Loucy (cell line): ENCODE measurements around the gene CAMTA1.

Experiments used
- H2AFZ ChIP-seq: fragments of 200-600 bp; sonication (generic); 2 replicates; pipeline ENCODE4 v1.6.0; 2016; ENCODE audit warnings: antibody characterized with exemption, mild to moderate bottlenecking, low read length, moderate library complexity
- H3F3A ChIP-seq: fragments of 200-600 bp; 2 replicates; pipeline ENCODE4 v1.6.0; 2016; ENCODE audit warnings: antibody characterized with exemption, low read depth, mild to moderate bottlenecking
- H3K27me3 ChIP-seq: fragments of 200-600 bp; sonication (generic); 2 replicates; pipeline ENCODE4 v1.6.1; 2014; ENCODE audit warnings: low read length, mild to moderate bottlenecking; ENCODE audit not compliant: insufficient read depth, poor library complexity, severe bottlenecking
- H3K36me3 ChIP-seq: fragments of 200-600 bp; sonication (generic); 2 replicates; pipeline ENCODE4 v1.6.1; 2016; ENCODE audit warnings: low read length; ENCODE audit not compliant: insufficient read depth
- H3K4me1 ChIP-seq: fragments of 200-600 bp; sonication (generic); 2 replicates; pipeline ENCODE4 v1.5.1; 2014; ENCODE audit warnings: low read length, mild to moderate bottlenecking; ENCODE audit not compliant: insufficient read depth, poor library complexity, severe bottlenecking
- H3K4me2 ChIP-seq: fragments of 200-600 bp; sonication (generic); 2 replicates; pipeline ENCODE4 v1.6.0; 2014; ENCODE audit warnings: antibody characterized with exemption, low read length, low read depth, mild to moderate bottlenecking; ENCODE audit not compliant: poor library complexity, severe bottlenecking
- H3K4me3 ChIP-seq: fragments of 200-600 bp; sonication (generic); 2 replicates; pipeline ENCODE4 v1.5.1; 2014; ENCODE audit warnings: low read length, mild to moderate bottlenecking, mixed read lengths; ENCODE audit not compliant: poor library complexity, severe bottlenecking
- H3K79me2 ChIP-seq: fragments of 200-600 bp; sonication (generic); 2 replicates; pipeline ENCODE4 v1.6.1; 2014; ENCODE audit warnings: low read length; ENCODE audit not compliant: insufficient read depth
- H3K9ac ChIP-seq: fragments of 200-600 bp; sonication (generic); 2 replicates; pipeline ENCODE4 v1.6.0; 2014; ENCODE audit warnings: mild to moderate bottlenecking, low read depth, low read length, moderate library complexity; ENCODE audit not compliant: poor library complexity, severe bottlenecking
- H3K9me2 ChIP-seq: fragments of 200-600 bp; sonication (generic); replicated peaks from 2 replicates; pipeline ENCODE4 v1.6.1; 2016; ENCODE audit warnings: low read depth, low read length, mixed read lengths
- H3K9me3 ChIP-seq: fragments of 200-600 bp; sonication (generic); 2 replicates; pipeline ENCODE4 v1.6.1; 2014; ENCODE audit warnings: mild to moderate bottlenecking, antibody characterized with exemption, low read length, low read depth; ENCODE audit not compliant: insufficient read depth
- H4K20me1 ChIP-seq: fragments of 200-600 bp; sonication (generic); 2 replicates; pipeline ENCODE4 v1.6.0; 2014; ENCODE audit warnings: antibody characterized with exemption, low read length, mild to moderate bottlenecking; ENCODE audit not compliant: insufficient read depth, poor library complexity, severe bottlenecking
- EZH2phosphoT487 ChIP-seq: fragments of 200-600 bp; IDR thresholded peaks from 2 replicates; pipeline ENCODE4 v1.6.1; 2018; ENCODE audit warnings: antibody characterized with exemption, mild to moderate bottlenecking, moderate library complexity, borderline replicate concordance
- TF ChIP-seq, protein P1 (sequence below): fragments of 200-600 bp; sonication (generic); conservative IDR thresholded peaks from 2 replicates; pipeline ENCODE4 v1.5.1; 2014; ENCODE audit warnings: mild to moderate bottlenecking, antibody characterized with exemption, low read length

The CAMTA1 gene

DNA sequence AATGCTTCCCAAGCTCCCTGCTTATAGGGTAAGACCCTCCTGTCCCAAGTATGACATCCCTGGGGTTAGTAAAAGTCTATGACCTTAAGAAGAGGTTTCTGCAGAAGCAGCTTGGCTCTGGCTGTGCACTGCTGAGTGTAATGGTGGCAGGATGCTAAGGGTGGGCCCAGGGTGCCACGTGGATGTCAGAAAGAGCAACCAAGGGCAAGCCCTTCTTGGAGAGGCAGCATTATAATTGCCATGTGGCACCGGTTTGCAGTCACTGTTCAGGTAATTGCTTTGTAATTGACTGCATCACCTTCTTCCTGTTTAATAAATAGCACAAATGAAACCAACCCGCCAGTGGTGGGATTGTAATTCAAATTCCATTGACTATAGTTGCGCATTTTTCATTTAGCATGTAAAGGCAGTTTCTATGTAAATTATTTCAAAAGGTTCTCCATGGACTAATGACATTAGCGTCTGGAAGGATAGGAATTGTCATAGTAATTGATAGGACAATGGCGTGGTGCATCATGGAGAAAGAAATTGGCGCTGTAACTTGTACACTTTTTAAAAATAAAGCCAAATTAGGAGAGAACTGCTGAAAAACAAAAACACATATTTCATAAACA lies 495.2 kb downstream of the CAMTA1 start:
- no peak overlapping the region for H3K4me3 ChIP-seq
- no peak overlapping the region for H3K4me2 ChIP-seq
- H3K9me2 ChIP-seq: no peaks in the 10 kb centered on the region

DNA sequence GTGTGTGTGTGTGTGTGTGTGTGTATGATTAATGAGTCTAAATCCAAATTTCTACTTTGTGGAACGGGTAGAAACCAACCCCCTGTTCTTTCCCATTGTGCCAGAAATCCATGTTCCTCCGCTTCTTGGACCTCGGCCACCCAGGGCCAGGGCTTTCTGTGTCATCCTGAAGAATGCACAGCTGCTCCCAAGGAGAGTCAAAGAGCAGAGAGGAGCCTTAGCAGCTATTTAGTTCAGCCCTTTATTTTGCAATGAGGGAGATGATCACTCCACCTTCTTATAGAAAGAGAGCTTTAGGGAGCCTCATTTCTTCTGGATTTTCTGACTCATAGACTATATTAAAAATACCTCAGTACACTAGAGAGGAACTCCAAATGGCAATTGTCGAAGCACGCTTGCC lies 496.6 kb downstream of the CAMTA1 start:
- Histone ChIP-seq H3K79me2 (no peaks in the 10 kb centered on the region), H3K4me1 (no peaks in the 10 kb centered on the region), H3K9me3 (no peaks in the 10 kb centered on the region), H2AFZ (no peak overlapping the region), H3K9me2 (no peaks in the 10 kb centered on the region), H4K20me1 (no peaks in the 10 kb centered on the region), H3K9ac (no peak overlapping the region), H3K36me3 (no peaks in the 10 kb centered on the region), H3F3A (no peaks in the 10 kb centered on the region), H3K27me3 (no peaks in the 10 kb centered on the region), H3K4me2 (no peak overlapping the region), H3K4me3 (no peak overlapping the region)
- no peak for TF ChIP-seq EZH2phosphoT487
- TF ChIP-seq, protein P1, sequence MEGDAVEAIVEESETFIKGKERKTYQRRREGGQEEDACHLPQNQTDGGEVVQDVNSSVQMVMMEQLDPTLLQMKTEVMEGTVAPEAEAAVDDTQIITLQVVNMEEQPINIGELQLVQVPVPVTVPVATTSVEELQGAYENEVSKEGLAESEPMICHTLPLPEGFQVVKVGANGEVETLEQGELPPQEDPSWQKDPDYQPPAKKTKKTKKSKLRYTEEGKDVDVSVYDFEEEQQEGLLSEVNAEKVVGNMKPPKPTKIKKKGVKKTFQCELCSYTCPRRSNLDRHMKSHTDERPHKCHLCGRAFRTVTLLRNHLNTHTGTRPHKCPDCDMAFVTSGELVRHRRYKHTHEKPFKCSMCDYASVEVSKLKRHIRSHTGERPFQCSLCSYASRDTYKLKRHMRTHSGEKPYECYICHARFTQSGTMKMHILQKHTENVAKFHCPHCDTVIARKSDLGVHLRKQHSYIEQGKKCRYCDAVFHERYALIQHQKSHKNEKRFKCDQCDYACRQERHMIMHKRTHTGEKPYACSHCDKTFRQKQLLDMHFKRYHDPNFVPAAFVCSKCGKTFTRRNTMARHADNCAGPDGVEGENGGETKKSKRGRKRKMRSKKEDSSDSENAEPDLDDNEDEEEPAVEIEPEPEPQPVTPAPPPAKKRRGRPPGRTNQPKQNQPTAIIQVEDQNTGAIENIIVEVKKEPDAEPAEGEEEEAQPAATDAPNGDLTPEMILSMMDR: no peak

More for the DNA sequence above, 495.2 kb downstream of the CAMTA1 start:
- Histone ChIP-seq H3K27me3 (no peaks in the 10 kb centered on the region), H3K9me3 (no peaks in the 10 kb centered on the region), H2AFZ (no peak overlapping the region), H3F3A (no peaks in the 10 kb centered on the region), H3K4me1 (no peaks in the 10 kb centered on the region), H3K9ac (no peak overlapping the region), H3K79me2 (no peaks in the 10 kb centered on the region), H4K20me1 (no peaks in the 10 kb centered on the region), H3K36me3 (no peaks in the 10 kb centered on the region)
- no peak for TF ChIP-seq EZH2phosphoT487
- TF ChIP-seq, protein P1: no peak

DNA sequence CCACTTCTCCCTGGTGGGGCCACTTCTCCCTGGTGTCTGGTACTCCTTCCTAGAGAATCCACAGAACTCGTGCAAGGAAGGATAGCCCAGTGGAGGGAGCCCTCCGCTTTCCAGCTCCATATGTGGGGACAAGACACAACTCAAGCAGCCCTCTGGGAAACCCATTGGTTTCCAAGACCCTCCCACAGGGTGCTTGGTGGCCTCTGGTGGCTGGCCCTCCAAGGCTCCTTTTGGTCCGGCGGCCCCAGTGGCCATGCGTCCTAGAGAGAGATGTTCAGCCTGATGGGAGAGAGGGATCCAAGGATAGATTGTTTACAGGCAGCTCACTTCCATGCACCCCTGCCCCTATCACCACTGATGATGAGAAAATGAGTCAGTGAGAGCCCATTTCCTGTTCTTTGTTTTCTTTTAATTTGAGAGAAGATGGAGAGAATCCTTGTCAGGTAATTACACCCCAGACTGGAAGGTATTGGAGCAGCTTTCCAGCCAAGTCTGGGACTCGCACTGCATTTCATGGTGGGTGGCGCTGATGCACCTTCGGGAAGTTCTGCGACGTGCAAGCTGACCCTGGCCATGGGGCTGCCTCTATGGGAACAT lies 499.7 kb downstream of the CAMTA1 start:
- Histone ChIP-seq H4K20me1 (no peaks in the 10 kb centered on the region), H3K27me3 (no peaks in the 10 kb centered on the region), H3K79me2 (no peaks in the 10 kb centered on the region), H3K36me3 (no peaks in the 10 kb centered on the region), H3F3A (no peaks in the 10 kb centered on the region), H3K9me2 (no peaks in the 10 kb centered on the region), H3K9me3 (no peaks in the 10 kb centered on the region), H3K4me2 (no peak overlapping the region), H2AFZ (no peak overlapping the region), H3K4me3 (no peak overlapping the region), H3K9ac (no peak overlapping the region), H3K4me1 (no peaks in the 10 kb centered on the region)
- TF ChIP-seq, protein P1: no peak
- TF ChIP-seq EZH2phosphoT487: no peak
